Natural killer cell treated with Interleukin-12 subunit alpha and Interleukin-12 subunit beta and Interleukin-15 and Interleukin-18, amount 100 ng/mL, for 72 hours (primary cell): ENCODE measurements around the gene SCUBE3. TPM values are rescaled to one million over a fixed set of nuclear protein-coding genes. Genes with fewer than 3 reads are reported as not detected.

Source experiments
- ATAC-seq, 2 donors: fragments of 150-1000 bp; cut with Tn5 transposase in 1 of 2; sonication (Bioruptor Pico), chemical (Tn5 transposase) in 1 of 2; 2 replicates each; pipeline ENCODE4 v1.10.0; 2021
- DNase-seq: peaks from one replicate; pipeline ENCODE4 v3.0.0; 2022; ENCODE audit warnings: low spot score
- H3K27ac Mint-ChIP-seq, 2 donors: 1 replicate in 1 of 2; 2 replicates in 1 of 2; pipeline ENCODE4 v1.8.0; 2022; ENCODE audit warnings: mixed read lengths in 2 of 2, mild to moderate bottlenecking in 1 of 2, moderate library complexity in 1 of 2
- H3K27me3 Mint-ChIP-seq, 2 donors: 1 replicate in 1 of 2; 2 replicates in 1 of 2; pipeline ENCODE4 v1.8.0; 2022; ENCODE audit warnings: mixed read lengths in 2 of 2
- H3K36me3 Mint-ChIP-seq: one replicate; pipeline ENCODE4 v1.8.0; 2022; ENCODE audit warnings: mixed read lengths
- H3K4me1 Mint-ChIP-seq, 2 donors: 1 replicate in 1 of 2; 2 replicates in 1 of 2; pipeline ENCODE4 v1.8.0; 2022; ENCODE audit warnings: low read depth in 2 of 2, mixed read lengths in 2 of 2, mild to moderate bottlenecking in 1 of 2
- H3K4me3 Mint-ChIP-seq: one replicate; pipeline ENCODE4 v1.8.0; 2022; ENCODE audit warnings: mixed read lengths
- H3K9me3 Mint-ChIP-seq: 2 replicates; pipeline ENCODE4 v1.8.0; 2022; ENCODE audit warnings: mixed read lengths
- total RNA-seq, 2 donors: library from RNA; stranded (reverse); gene quantifications; one replicate each; pipeline ENCODE4 v1.2.3, GENCODE V29; 2022

SCUBE3 gene
- total RNA-seq, 2 donors from 2014 or later, result 0.14 TPM; not detected in 1

GRCh38 chr6:35174501-35174900, 39.3 kb upstream of the SCUBE3 start:
- H3K27me3 Mint-ChIP-seq, result peaks cover 0 to 18% of the 10 kb centered on the region in 2 donors
- ATAC-seq, result no peak
- H3K4me1 Mint-ChIP-seq, result peaks cover 2 to 9% of the 10 kb centered on the region in 2 donors
- peaks cover 3% of the 10 kb centered on the region for H3K9me3 Mint-ChIP-seq
- no peak overlapping the region for H3K4me3 Mint-ChIP-seq
- DNase-seq, result no peak
- peaks cover 1% of the 10 kb centered on the region for H3K36me3 Mint-ChIP-seq
- H3K27ac Mint-ChIP-seq, result no peak overlapping the region

DNA sequence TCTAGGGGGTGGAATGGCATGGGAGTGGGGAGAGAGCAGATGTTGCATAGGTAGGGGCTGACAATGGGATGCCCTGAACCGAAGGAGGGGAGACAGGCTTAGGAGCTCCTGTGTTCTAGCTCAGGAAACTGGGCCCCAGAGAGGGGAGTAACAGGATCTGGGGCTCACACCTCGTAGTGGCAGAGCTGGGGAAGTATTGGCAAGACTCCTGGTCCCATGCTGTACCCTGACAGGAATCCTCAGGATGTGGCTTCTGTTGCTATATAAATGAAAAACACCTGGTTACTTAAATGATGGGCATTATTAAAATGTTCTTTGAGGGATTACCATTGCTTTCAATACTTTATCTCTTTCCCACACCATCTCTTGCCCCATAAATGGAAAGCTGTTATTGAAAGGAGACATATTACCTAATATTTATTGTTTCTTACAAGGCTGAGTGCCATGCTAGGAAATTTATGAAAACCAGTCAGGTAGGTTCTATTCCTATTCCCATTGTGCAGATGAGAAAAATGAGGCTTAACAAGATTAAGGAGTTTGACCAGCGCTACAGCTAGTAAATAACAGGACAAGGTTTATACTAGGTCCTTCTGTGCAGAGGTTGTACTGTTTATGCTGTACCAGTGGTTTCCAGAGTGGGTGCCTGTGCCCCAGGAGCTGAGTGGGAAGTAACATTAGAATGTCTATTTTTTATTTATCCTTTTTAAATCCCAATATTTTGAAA, 37.3 kb upstream of the SCUBE3 start:
- no peak for DNase-seq
- no peak for ATAC-seq
- peaks cover 0 to 20% of the 10 kb centered on the region in 2 donors for H3K27me3 Mint-ChIP-seq
- H3K4me1 Mint-ChIP-seq, result no peaks in the 10 kb centered on the region
- no peaks in the 10 kb centered on the region for H3K9me3 Mint-ChIP-seq
- H3K4me3 Mint-ChIP-seq, result no peak overlapping the region
- no peak overlapping the region for H3K27ac Mint-ChIP-seq
- H3K36me3 Mint-ChIP-seq, result no peaks in the 10 kb centered on the region

- Mint-ChIP-seq H3K4me1 (no peaks in the 10 kb centered on the region), H3K36me3 (no peaks in the 10 kb centered on the region), H3K9me3 (no peaks in the 10 kb centered on the region), H3K27ac (no peak overlapping the region), H3K4me3 (no peak overlapping the region), H3K27me3 (peaks cover 0 to 23% of the 10 kb centered on the region in 2 donors)
- DNase-seq (no peak), ATAC-seq (no peak)
Observed at GRCh38 chr6:35177157-35177556, 36.6 kb upstream of the SCUBE3 start.

DNA sequence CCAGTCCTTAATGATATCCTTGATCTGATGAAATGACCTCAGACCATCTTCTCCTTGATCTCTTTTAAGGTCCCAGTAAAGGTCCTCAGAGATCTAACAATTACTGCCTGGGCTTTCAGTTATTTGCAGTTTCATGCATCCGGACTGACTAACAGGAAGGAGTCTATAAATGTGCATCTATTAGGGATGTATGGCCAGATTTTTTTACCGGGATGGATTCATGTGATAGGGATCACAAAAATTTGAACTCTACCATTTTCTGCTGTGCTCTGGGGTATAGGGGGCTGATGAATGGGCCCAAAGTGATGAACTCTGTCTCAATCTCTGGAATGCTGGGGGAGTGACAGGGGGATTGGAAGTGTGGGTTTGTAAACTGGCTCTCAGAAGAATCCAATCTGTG, 36.2 kb upstream of the SCUBE3 start:
- no peak overlapping the region for H3K4me3 Mint-ChIP-seq
- no peaks in the 10 kb centered on the region for H3K9me3 Mint-ChIP-seq
- H3K36me3 Mint-ChIP-seq, result no peaks in the 10 kb centered on the region
- ATAC-seq, result no peak
- no peak overlapping the region for H3K27ac Mint-ChIP-seq
- no peak for DNase-seq
- peaks cover under 1 to 23% of the 10 kb centered on the region in 2 donors for H3K27me3 Mint-ChIP-seq
- no peaks in the 10 kb centered on the region for H3K4me1 Mint-ChIP-seq

DNA sequence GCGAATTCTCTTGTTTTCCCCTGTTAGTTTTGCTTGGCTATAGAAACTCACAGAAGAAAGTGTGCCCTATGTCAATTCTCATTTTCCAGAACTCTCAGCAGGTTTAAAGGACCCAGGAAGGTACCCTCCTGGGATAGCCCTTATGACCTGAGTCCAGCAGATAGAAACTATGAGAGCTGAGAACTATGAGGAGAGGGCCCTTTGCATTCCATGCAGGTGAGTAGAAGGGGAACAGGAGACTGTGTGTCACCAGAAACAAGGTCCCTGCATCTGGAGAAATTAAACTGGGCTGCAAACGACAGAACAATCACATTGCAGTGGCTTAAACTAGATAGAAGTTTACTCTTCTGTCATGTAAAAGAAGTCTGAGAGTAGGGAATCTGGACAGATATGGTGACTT, 35.7 kb upstream of the SCUBE3 start:
- Mint-ChIP-seq H3K36me3 (no peaks in the 10 kb centered on the region), H3K4me3 (no peak overlapping the region), H3K27ac (no peak overlapping the region), H3K9me3 (no peaks in the 10 kb centered on the region), H3K4me1 (no peaks in the 10 kb centered on the region), H3K27me3 (peaks cover 5 to 25% of the 10 kb centered on the region in 2 donors)
- DNase-seq (no peak), ATAC-seq (no peak)

DNA sequence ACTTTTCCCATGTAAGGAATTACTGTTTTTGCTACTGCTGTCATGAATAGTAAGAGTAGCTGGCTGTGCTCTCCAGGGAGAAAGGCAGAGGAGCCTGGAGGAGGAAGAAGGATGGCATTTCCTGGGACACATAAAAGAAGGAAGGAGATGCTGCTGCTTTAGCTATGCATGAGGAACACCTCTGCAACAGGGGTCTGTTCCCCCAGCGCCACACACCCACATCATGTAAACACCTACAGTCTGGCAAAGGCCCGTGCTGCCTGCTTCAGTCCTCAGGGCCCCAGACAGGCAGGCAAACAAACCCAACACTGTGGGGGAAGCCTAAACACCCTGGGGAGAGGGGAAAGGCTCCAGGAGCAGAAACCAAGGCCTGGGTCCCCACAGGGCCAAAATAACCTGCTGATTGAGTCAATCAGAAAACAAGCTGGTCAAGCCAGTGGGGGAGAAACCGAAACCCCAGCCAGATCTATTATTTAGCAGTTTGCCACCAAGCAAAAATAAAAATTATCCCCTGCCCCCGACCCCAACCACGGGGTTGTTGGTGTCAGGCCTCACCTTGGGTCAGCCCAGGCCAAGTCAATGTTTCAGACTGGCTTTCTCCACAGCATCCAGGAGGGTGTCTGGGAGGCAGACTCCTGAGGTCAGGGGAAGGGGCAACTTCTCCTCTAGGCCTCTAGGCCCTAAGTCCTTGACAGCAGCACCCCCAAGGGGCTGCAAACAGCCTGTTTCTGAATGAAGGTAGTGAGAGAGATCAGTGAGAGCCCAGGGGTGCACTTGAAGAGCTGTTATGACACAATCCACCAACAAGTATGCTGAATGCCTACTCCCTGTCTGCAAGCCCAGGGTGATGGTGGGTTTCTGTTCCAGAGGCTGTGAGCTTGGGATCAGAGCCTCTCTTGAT, 34.6 kb upstream of the SCUBE3 start:
- no peaks in the 10 kb centered on the region for H3K9me3 Mint-ChIP-seq
- ATAC-seq, result no peak
- no peaks in the 10 kb centered on the region for H3K36me3 Mint-ChIP-seq
- DNase-seq, result no peak
- peaks cover 11 to 19% of the 10 kb centered on the region in 2 donors for H3K27me3 Mint-ChIP-seq
- no peaks in the 10 kb centered on the region for H3K4me1 Mint-ChIP-seq
- no peak overlapping the region for H3K27ac Mint-ChIP-seq
- no peak overlapping the region for H3K4me3 Mint-ChIP-seq

DNA sequence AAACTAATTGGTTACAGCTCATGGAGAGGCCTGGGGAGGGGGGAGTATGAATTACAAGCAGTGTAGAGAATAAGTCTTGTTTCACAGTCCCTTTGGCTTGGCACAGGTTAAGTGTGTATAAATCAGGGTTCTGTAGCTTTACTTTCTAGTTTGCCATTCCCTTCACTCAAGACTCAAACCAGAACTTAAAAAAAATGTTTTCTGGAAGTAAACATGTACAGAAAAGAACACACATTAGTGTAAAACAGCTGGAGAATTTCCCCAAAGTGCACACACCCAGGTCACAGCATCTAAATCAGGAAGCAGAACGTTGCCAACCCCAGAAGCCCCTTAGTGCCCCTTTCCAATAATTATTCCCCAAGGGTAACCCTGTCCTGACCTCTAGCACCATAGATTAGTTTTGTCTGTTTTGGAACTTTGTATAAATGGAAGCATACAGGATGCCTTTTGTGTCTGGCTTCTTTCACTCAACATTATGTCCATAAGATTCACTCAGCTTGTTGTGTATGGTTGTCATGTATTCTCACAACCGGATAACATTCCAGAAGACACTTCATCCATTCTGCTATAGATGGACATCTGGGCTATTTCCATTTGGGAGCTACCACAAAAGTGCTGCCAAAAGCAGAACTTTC, 33.7 kb upstream of the SCUBE3 start:
- H3K36me3 Mint-ChIP-seq, result no peaks in the 10 kb centered on the region
- no peaks in the 10 kb centered on the region for H3K9me3 Mint-ChIP-seq
- H3K4me1 Mint-ChIP-seq, result no peaks in the 10 kb centered on the region
- ATAC-seq, result no peak
- DNase-seq, result no peak
- H3K4me3 Mint-ChIP-seq, result no peak overlapping the region
- peaks cover 11 to 20% of the 10 kb centered on the region in 2 donors for H3K27me3 Mint-ChIP-seq
- no peak overlapping the region for H3K27ac Mint-ChIP-seq

- no peaks in the 10 kb centered on the region for H3K4me1 Mint-ChIP-seq
Observed at GRCh38 chr6:35181308-35181932, 32.3 kb upstream of the SCUBE3 start.

GRCh38 chr6:35181933-35182612, 31.7 kb upstream of the SCUBE3 start:
- no peak for ATAC-seq
- Mint-ChIP-seq H3K9me3 (no peaks in the 10 kb centered on the region), H3K27me3 (peaks cover 11 to 17% of the 10 kb centered on the region in 2 donors), H3K27ac (no peak overlapping the region), H3K4me1 (no peaks in the 10 kb centered on the region), H3K4me3 (no peak overlapping the region), H3K36me3 (no peaks in the 10 kb centered on the region)
- no peak for DNase-seq

More at GRCh38 chr6:35181308-35181932, 32.3 kb upstream of the SCUBE3 start:
- H3K4me3 Mint-ChIP-seq, result no peak overlapping the region
- H3K9me3 Mint-ChIP-seq, result no peaks in the 10 kb centered on the region
- H3K27ac Mint-ChIP-seq, result no peak overlapping the region
- ATAC-seq (no peak), DNase-seq (no peak)
- peaks cover 11 to 17% of the 10 kb centered on the region in 2 donors for H3K27me3 Mint-ChIP-seq
- H3K36me3 Mint-ChIP-seq, result no peaks in the 10 kb centered on the region

- DNase-seq, result no peak
- Mint-ChIP-seq H3K9me3 (no peaks in the 10 kb centered on the region), H3K4me3 (no peak overlapping the region)
Observed at GRCh38 chr6:35183281-35183680, 30.5 kb upstream of the SCUBE3 start.

DNA sequence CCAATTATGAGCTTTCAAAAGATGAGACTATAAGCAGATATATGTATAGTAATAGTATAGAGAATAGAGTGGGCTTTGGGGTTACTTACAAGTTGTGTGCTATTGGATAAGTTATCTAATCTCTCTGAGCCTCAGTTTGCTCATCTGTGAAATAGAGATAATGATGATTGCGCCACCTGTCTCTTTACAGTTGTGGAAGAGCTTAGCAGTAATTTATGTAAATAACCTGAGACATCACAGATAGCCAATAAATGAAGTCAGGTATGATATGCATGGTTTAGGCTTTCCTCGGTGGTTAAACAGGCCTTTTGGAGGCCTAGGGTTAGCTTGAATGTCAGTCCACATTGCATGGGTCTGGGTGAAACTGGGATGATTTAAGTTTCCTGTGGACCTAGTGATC, 29.8 kb upstream of the SCUBE3 start:
- H3K9me3 Mint-ChIP-seq, result no peaks in the 10 kb centered on the region
- no peak overlapping the region for H3K27ac Mint-ChIP-seq
- ATAC-seq, result no peak
- H3K4me3 Mint-ChIP-seq, result no peak overlapping the region
- H3K27me3 Mint-ChIP-seq, result peaks cover 10 to 11% of the 10 kb centered on the region in 2 donors
- no peak for DNase-seq
- no peaks in the 10 kb centered on the region for H3K36me3 Mint-ChIP-seq
- H3K4me1 Mint-ChIP-seq, result no peaks in the 10 kb centered on the region

More at GRCh38 chr6:35183281-35183680, 30.5 kb upstream of the SCUBE3 start:
- H3K36me3 Mint-ChIP-seq, result no peaks in the 10 kb centered on the region
- peaks cover 10 to 11% of the 10 kb centered on the region in 2 donors for H3K27me3 Mint-ChIP-seq
- no peaks in the 10 kb centered on the region for H3K4me1 Mint-ChIP-seq
- no peak for ATAC-seq
- no peak overlapping the region for H3K27ac Mint-ChIP-seq

DNA sequence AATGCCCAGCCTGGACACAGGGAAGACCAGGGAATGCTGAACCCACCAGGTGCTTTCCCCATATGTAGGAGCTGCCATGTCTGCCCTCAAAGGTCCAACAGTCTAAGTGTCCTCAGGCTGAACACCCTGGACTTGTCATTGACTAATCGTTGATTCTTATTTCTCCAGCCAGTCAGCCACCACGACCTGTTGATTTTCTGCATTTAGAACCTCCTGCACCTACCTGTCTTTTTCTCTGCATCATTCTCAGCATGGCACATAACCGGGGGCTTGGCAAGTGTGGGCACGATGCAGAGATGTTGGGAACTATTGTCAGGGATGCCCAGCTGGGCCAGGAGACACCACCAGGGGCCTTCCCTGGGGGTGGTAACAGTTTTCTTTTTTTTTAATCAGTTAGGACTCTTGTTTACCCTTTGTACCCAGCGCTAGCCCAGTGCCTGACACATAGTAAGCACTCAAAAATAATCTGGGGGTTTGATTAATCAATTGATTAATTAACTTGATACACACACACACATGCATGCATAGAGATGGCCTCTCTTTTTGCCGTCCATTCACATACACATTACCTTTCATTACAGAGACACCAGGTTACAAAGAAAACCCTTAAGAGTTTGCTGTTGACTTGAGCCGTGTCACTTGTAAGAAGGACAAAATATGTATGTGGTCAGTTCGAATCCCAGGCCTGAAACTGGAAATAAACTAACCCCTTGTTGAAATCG, 29.0 kb upstream of the SCUBE3 start:
- Mint-ChIP-seq H3K4me1 (no peaks in the 10 kb centered on the region), H3K9me3 (no peaks in the 10 kb centered on the region), H3K36me3 (no peaks in the 10 kb centered on the region), H3K27ac (no peak overlapping the region), H3K4me3 (no peak overlapping the region), H3K27me3 (peaks cover 10 to 11% of the 10 kb centered on the region in 2 donors)
- DNase-seq, result no peak
- no peak for ATAC-seq
